Measurements from ENCODE around the gene AURKB. TPM values are rescaled to one million over a fixed set of nuclear protein-coding genes. Genes with fewer than 3 reads are reported as not detected.
A peak's percentile ranks its signal among the peaks of the same experiment; 100 is the strongest.
"Not testable (repeated sequence)": the region's sequence is repeated elsewhere in the genome, so short reads cannot be mapped to it uniquely, and the experiment has no call there.

Gene AURKB
- total RNA-seq, 4 donors from 2014 or later = 0.54 to 5.3 (median 2.4) TPM

DNA sequence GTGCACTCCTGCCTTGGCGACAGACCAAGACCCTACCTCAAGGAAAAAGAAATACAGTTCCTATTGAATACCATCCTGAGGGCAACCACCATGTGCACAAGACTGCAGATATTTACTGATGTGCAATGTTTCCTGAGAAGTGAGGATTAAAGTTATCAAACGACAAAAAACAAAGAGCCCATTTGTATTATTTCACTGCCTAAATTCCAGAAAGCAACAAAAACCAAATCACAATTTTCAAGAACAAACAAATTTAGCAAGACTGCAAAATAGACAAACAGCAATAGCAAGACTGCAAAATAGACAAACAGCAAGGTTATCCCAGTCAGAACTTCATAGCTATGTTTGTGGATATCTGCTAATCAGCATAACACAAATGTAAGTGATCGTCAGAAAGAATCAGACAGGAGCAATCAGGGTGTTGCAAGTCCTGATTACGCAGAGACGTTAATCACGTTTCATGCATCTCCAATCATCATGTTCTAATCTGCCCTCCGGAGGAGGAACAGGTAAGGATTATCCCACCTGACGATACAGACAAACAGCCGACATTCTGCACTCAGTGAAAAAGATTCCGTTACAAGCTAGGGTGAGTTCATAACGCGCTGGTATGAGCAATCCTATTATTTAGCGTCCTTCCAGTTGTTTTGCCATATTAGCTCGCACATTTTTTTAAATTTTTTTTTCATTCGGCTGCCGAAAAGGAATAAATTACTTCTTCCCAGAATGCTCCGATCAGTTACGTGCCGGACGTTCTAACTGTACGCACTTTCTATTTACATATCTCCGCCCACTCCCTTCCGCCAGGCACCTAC, 37.1 kb downstream of the AURKB start:
- Histone ChIP-seq H3K9me3 (no peaks in the 10 kb centered on the region), H3K4me1 (peaks cover 0 to 44% (median 15%) of the 10 kb centered on the region in 3 donors), H3K27ac (peak overlapping the region; percentile 86 to 96 (median 89)), H3K27me3 (no peaks in the 10 kb centered on the region), H3K36me3 (no peaks in the 10 kb centered on the region), H3K4me3 (peak overlapping the region; percentile 47 to 62)
- 1% methylated on average over 15 to 22 of the region's 23 CpGs for WGBS, 2 donors (ENCODE audit: low coverage in 1 of 2)
- TF ChIP-seq, protein P1, sequence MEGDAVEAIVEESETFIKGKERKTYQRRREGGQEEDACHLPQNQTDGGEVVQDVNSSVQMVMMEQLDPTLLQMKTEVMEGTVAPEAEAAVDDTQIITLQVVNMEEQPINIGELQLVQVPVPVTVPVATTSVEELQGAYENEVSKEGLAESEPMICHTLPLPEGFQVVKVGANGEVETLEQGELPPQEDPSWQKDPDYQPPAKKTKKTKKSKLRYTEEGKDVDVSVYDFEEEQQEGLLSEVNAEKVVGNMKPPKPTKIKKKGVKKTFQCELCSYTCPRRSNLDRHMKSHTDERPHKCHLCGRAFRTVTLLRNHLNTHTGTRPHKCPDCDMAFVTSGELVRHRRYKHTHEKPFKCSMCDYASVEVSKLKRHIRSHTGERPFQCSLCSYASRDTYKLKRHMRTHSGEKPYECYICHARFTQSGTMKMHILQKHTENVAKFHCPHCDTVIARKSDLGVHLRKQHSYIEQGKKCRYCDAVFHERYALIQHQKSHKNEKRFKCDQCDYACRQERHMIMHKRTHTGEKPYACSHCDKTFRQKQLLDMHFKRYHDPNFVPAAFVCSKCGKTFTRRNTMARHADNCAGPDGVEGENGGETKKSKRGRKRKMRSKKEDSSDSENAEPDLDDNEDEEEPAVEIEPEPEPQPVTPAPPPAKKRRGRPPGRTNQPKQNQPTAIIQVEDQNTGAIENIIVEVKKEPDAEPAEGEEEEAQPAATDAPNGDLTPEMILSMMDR (IDR thresholded peaks at IDR 0.05) = peak in 1 of 4 experiments; percentile 14
- TF ChIP-seq POLR2A (IDR thresholded peaks at IDR 0.05) = peak; percentile 99
- no peak for TF ChIP-seq EP300 (IDR thresholded peaks at IDR 0.05)
- peak; percentile 100 for TF ChIP-seq POLR2AphosphoS5 (IDR thresholded peaks at IDR 0.05)
- ATAC-seq = peak; percentile 89

DNA sequence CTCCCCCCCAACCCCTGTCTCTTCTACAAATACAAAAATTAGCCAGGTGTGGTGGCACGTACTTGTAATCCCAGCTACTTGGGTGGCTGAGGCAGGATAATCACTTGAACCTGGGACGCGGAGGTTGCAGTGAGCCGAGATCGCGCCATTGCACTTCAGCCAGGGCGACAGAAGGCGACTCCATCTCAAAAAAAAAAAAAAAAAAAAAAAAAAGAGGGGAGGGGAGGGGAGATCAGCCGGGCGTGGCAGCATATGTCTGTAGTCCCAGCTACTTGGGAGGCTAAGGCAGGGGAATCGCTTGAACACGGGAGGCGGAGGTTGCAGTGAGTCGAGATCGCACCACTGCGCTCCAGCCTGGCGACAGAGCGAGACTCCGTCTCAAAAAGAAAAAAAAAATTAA, 40.2 kb downstream of the AURKB start:
- not testable (repeated sequence) for ATAC-seq, H3K4me3 ChIP-seq, H3K27ac ChIP-seq, H3K27me3 ChIP-seq, H3K36me3 ChIP-seq, H3K9me3 ChIP-seq
- peaks cover 0 to 25% (median 8%) of the 10 kb centered on the region in 3 donors for H3K4me1 ChIP-seq
- WGBS, 2 donors (ENCODE audit: low coverage in 1 of 2) = 91 to 100% methylated on average over 5 to 18 of the region's 19 CpGs

DNA sequence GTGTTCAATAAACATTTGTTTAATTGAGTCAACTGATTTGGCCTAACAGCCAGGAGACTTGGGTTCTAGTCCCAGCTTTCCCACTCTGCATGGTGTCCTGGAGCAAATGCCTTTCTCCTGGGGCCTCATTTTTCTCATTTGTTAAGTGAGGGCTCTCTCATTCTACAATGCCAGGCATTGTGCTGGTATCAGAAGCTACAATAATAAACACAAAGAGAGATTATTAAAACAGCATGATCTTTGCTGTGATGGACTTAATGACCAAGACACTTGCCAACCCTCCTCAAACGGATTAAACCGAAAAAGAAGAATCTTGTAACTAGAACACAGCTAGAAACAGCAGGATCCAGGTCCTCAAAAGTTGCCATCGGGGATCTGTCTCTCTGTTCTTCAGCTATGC, 42.8 kb downstream of the AURKB start:
- no peaks in the 10 kb centered on the region for H3K36me3 ChIP-seq
- H3K4me1 ChIP-seq = peaks cover 9 to 26% (median 15%) of the 10 kb centered on the region in 3 donors
- no peaks in the 10 kb centered on the region for H3K27me3 ChIP-seq
- 73 to 79% methylated on average over 3 of the region's 3 CpGs for WGBS, 2 donors (ENCODE audit: low coverage in 1 of 2)
- no peak for ATAC-seq
- no peaks in the 10 kb centered on the region for H3K9me3 ChIP-seq
- H3K4me3 ChIP-seq = no peak overlapping the region
- no peak overlapping the region for H3K27ac ChIP-seq
- TF ChIP-seq, protein P1 (IDR thresholded peaks at IDR 0.05) = no peak
- no peak for TF ChIP-seq POLR2AphosphoS5 (IDR thresholded peaks at IDR 0.05)
- no peak for TF ChIP-seq POLR2A (IDR thresholded peaks at IDR 0.05)
- no peak for TF ChIP-seq EP300 (IDR thresholded peaks at IDR 0.05)

DNA sequence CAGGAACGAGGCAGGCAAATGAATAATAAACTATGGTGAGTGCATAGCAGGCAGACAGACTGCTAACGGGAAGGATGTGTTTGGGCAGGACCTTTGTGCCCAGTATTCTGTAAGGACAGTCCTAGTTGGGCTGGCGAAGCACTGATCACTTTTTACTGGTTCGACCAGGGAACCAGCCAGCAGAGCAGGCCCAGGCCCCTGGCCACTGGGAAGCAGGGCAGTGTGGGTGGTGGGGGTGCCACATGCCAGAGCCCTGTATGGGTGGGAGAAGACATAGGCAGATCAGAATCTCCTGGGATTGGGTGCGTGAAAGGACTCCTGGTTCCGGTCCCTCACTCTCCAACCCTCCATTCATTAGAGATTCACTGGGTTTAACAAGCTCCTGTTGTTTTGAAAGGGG, 43.6 kb downstream of the AURKB start:
- Histone ChIP-seq H3K27me3 (no peaks in the 10 kb centered on the region), H3K4me3 (no peak overlapping the region), H3K9me3 (no peaks in the 10 kb centered on the region), H3K4me1 (peaks cover 9 to 27% (median 17%) of the 10 kb centered on the region in 3 donors), H3K36me3 (peaks cover 0 to under 1% of the 10 kb centered on the region in 2 donors), H3K27ac (peak overlapping the region in 1 of 4 donors; percentile 45)
- WGBS, 2 donors (ENCODE audit: low coverage in 1 of 2) = 80 to 81% methylated on average over 3 of the region's 6 CpGs
- TF ChIP-seq EP300 (IDR thresholded peaks at IDR 0.05) (no peak), POLR2A (IDR thresholded peaks at IDR 0.05) (no peak), POLR2AphosphoS5 (IDR thresholded peaks at IDR 0.05) (no peak)
- TF ChIP-seq, protein P1 (IDR thresholded peaks at IDR 0.05) = no peak
- no peak for ATAC-seq

DNA sequence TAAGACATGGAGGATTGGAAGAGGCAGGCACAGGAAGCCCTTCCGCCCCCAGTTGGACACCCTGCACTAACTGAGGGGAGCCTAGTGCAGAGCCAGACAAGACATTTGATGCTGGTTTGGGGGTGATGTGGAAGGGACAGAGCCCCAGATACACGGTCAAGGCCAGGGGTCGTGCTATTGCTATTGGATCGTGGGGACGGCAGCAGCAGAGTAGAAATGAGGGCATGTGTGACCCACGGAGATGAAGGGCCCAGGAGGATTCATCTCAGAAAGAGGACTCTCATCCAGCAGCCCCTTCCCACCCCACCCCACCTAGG, 45.6 kb downstream of the AURKB start:
- Histone ChIP-seq H3K27me3 (no peaks in the 10 kb centered on the region), H3K36me3 (peaks cover 0 to 17% of the 10 kb centered on the region in 2 donors), H3K9me3 (no peaks in the 10 kb centered on the region), H3K4me1 (peaks cover 9 to 47% (median 29%) of the 10 kb centered on the region in 3 donors), H3K27ac (peak overlapping the region; percentile 96 to 100 (median 98)), H3K4me3 (no peak overlapping the region)
- TF ChIP-seq POLR2A (IDR thresholded peaks at IDR 0.05) (no peak), EP300 (IDR thresholded peaks at IDR 0.05) (no peak), POLR2AphosphoS5 (IDR thresholded peaks at IDR 0.05) (no peak)
- TF ChIP-seq, protein P1 (IDR thresholded peaks at IDR 0.05) = no peak
- WGBS, 2 donors (ENCODE audit: low coverage in 1 of 2) = 63% methylated on average over 6 of the region's 6 CpGs; no CpG with 5 or more reads in 1 of the 2 donors
- no peak for ATAC-seq
